Fibroblast of villous mesenchyme (primary cell): ENCODE results near the gene ESRRG. TPM values are rescaled to one million over a fixed set of nuclear protein-coding genes. Genes with fewer than 3 reads are reported as not detected.
"Not testable (repeated sequence)": the region's sequence is repeated elsewhere in the genome, so short reads cannot be mapped to it uniquely, and the experiment has no call there.

Source experiments
- DNase-seq: peaks from one replicate; pipeline ENCODE4 v3.0.0-alpha.2; 2010; ENCODE audit warnings: low read depth
- H3K4me3 ChIP-seq: 2 replicates; pipeline ENCODE4 v1.5.1; 2011; ENCODE audit warnings: low read depth, mild to moderate bottlenecking, low read length
- total RNA-seq: library from RNA; depleted of rRNA; stranded (reverse); fragments of >200 nt; gene quantifications from 2 replicates; pipeline ENCODE4 v1.2.3, GENCODE V29; 2012
- TF ChIP-seq, protein P1 (sequence below): IDR thresholded peaks from 2 replicates; pipeline ENCODE4 v1.5.1; 2012; ENCODE audit warnings: low read depth, mild to moderate bottlenecking, low read length; ENCODE audit not compliant: insufficient read depth

ESRRG gene
- total RNA-seq, 1 donor, result under 0.01 TPM

DNA sequence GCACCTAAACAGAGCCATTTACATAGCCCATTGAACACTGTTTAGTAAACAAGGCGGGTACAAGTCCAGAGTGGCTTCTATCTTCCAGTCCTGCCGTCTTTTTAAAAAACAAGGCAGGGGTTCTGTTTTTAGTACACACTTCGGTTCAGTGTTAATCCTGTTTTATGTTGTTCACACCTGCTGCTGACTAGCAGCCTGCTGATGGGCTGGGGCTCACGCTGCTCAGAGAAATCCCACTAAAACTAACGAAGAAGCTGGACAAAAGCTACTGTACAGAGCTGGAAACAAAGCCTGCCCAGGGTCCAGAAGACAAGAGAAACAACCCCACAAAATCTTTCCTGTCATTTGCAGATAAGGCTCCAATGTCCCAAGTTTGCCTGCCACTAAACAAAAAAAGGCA, 13.2 kb downstream of the ESRRG start:
- TF ChIP-seq, protein P1, sequence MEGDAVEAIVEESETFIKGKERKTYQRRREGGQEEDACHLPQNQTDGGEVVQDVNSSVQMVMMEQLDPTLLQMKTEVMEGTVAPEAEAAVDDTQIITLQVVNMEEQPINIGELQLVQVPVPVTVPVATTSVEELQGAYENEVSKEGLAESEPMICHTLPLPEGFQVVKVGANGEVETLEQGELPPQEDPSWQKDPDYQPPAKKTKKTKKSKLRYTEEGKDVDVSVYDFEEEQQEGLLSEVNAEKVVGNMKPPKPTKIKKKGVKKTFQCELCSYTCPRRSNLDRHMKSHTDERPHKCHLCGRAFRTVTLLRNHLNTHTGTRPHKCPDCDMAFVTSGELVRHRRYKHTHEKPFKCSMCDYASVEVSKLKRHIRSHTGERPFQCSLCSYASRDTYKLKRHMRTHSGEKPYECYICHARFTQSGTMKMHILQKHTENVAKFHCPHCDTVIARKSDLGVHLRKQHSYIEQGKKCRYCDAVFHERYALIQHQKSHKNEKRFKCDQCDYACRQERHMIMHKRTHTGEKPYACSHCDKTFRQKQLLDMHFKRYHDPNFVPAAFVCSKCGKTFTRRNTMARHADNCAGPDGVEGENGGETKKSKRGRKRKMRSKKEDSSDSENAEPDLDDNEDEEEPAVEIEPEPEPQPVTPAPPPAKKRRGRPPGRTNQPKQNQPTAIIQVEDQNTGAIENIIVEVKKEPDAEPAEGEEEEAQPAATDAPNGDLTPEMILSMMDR, result no peak
- DNase-seq, result no peak

DNA sequence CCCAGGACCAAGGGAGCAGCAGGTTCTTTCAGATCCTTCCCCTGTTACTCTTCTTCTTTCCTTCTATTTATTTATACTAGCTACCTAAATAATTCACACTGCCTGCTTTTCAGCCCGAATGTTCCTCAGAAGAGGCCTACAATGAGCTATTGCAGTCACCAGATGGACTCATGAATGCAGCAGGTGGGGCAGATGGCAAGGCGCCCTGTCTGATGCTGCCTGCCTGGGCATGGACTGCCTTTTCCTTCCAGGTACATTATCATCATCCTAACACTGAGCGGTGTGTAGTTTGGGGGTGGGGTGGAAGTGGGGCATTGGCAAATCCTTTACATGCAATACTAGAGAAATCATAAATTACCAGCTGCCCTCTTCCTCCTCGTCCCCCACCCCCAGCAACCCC, 17.6 kb downstream of the ESRRG start:
- H3K4me3 ChIP-seq, result no peak overlapping the region
- TF ChIP-seq, protein P1, result no peak
- DNase-seq, result no peak

More for the DNA sequence above, 13.2 kb downstream of the ESRRG start:
- no peak overlapping the region for H3K4me3 ChIP-seq

DNA sequence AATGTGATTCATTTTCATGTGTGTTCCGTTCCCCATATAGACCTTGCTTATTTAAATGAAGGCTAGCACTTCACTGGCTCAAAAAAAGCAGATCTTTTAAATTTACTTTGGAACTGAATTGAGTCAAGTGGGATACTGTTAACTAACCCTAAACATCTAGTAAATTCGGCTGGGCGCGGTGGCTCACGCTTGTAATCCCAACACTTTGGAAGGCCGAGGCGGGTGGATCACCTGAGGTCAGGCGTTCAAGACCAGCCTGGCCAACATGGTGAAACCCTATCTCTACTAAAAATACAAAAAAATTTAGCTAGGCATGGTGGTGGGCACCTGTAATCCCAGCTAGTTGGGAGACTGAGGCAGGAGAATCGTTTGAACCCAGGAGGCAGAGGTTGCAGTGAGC, 19.2 kb downstream of the ESRRG start:
- DNase-seq, H3K4me3 ChIP-seq: not testable (repeated sequence)

DNA sequence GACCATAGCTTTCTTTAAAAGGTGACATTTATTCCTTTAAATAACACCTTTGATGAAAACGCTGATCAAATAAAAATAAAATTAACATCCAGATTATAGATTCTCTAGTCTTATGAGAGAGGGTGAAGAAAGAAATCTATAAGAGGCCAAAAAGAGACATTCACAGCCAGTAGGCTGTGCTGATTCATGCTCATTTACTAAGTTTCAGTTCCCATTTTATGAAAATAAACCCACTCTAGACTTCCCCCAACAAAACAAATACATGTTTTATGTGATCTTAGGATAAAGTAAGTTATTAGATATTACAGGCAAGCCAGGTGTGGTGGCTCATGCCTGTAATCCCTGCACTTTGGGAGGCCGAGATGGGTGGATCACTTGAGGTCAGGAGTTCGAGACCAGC, 21.1 kb downstream of the ESRRG start:
- TF ChIP-seq, protein P1, result no peak
- H3K4me3 ChIP-seq, result no peak overlapping the region
- DNase-seq, result no peak

DNA sequence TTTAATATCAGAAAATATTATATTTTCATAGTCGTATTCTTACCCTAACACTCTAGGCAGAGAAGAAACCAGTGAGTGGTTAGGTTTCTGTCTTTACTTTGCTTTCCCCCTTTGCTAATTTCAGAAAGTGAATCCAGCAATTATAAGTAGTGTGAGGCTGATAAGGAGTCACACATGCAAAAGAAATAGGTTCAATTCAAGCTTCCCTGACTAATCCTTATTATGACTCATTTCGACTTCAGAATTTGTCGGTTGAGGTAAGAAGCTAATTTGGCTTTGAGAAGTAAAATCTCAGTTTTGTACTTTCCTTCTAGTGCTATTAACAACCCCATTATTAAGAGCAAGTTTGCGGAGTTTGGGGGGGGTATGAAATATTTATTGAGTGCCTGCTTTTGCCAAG, 22.4 kb downstream of the ESRRG start:
- H3K4me3 ChIP-seq, result no peak overlapping the region
- no peak for DNase-seq
- TF ChIP-seq, protein P1, result no peak

DNA sequence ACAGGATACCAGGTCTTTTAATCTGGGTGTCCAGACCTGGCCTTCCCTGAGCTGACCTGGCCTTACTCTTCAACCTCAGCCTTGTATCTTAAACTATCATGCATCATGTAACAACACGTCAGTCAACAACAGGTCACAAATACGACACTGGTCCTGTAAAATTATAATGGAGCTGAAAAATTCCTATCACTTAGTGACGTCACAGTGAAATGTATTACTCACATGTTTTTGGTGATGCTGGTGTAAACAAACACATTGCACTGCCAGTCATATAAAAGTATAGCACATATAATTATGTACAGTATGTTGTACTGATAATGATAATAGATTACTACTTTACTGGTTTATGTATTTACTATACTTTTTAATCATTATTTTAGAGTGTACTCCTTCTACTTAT, 31.5 kb downstream of the ESRRG start:
- no peak overlapping the region for H3K4me3 ChIP-seq

DNA sequence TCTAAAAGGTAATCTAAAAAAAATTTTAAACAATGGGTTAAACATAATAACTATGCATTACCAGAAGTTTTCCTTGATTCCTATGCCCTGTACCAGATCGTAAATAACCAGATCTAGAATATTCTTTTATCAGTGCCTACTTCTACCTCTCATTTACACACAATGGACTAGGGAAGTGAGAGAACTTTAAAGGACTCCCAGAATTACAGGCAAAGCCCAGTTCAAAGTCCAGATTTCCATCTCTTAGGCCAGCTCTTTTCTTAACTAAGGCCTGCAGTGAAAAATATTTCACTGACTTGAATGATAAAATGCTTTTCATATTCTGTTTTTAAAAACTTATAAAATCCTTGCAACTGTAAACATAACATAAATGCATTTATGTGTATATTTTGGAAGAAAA, 32.6 kb downstream of the ESRRG start:
- DNase-seq, result no peak
- TF ChIP-seq, protein P1, result no peak
- H3K4me3 ChIP-seq, result no peak overlapping the region

More for the DNA sequence above, 31.5 kb downstream of the ESRRG start:
- TF ChIP-seq, protein P1, result no peak
- DNase-seq, result no peak
